Right renal pelvis (tissue), 4 donors: ENCODE measurements around the gene KIF2A. TPM values are rescaled to one million over a fixed set of nuclear protein-coding genes. Genes with fewer than 3 reads are reported as not detected.

Experiments used
- DNase-seq, 4 donors: peaks; one replicate each; pipeline ENCODE4 v3.0.0-alpha.2; 2013; ENCODE audit warnings: low read depth in 4 of 4, low spot score in 3 of 4, missing footprints in 1 of 4
- polyA plus RNA-seq, 4 donors: library from polyadenylated mRNA; unstranded; fragments of 120-200 nt; gene quantifications; one replicate each; pipeline ENCODE4 v1.2.1, GENCODE V29; 2013; ENCODE audit not compliant: insufficient read length in 4 of 4

KIF2A gene
- polyA plus RNA-seq = 10 to 100 TPM; 46.5 to 59.7 (median 54.9) TPM

GRCh38 chr5:62305715-62306322, at the start of gene KIF2A:
Gene KIF2A, plus strand, starts transcription at chr5:62306206. Its CDS starts 267 bp downstream, at chr5:62306473.
- peak; percentile 86 to 89 (median 87) for DNase-seq

GRCh38 chr5:62257020-62257367, 49.0 kb upstream of the KIF2A start:
- DNase-seq = no peak

GRCh38 chr5:62258654-62259053, 47.4 kb upstream of the KIF2A start:
- no peak for DNase-seq

DNA sequence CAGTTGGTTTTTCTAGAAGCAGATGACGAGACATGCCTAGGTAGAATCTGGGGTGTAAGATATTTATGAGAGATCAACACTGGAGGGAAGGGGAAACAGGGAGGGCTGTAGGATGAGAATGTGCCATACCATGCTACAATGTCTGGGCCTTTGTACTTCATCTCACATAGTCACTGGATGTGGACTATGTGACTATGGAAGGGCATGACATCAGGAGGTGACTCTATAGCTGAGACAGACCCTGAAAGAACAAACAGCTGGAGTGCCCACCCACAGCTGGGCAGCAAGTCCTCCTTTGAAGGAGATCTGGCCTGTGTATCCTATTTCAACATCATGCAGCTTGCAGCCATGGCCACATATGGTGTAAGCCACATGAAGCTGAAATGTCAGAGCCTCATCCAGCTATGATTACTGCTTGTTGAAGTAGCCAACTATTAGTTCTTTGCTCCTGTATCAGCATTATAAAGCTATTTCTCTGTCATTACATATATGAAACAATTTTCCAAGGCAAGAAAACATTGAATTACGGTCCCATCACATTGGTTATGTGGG, 46.2 kb upstream of the KIF2A start:
- DNase-seq = no peak

- DNase-seq = no peak
Measured at GRCh38 chr5:62260513-62260912, 45.5 kb upstream of the KIF2A start.

- DNase-seq = no peak
Measured at GRCh38 chr5:62263401-62263800, 42.6 kb upstream of the KIF2A start.

- no peak for DNase-seq
Measured at GRCh38 chr5:62265648-62266112, 40.3 kb upstream of the KIF2A start.

DNA sequence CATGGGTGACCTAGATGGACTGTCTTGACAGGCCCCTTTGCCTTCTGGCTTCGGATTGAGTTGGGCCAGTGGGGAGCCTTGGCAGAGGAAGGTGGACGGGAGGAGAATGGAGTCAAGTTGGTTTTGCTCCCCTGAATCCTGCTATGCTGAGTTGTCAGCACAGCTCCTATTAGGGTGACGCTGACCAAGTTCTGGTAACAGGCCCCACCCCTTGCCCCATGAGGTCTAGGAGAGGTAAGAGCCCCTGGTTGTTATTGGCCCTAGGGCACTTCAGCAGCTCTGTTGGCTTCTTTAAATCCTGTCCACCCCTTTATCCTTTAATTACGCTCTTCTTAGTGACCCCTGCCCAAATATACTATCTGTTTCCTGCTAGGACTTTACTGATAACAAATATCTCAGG, 39.4 kb upstream of the KIF2A start:
- no peak for DNase-seq

DNA sequence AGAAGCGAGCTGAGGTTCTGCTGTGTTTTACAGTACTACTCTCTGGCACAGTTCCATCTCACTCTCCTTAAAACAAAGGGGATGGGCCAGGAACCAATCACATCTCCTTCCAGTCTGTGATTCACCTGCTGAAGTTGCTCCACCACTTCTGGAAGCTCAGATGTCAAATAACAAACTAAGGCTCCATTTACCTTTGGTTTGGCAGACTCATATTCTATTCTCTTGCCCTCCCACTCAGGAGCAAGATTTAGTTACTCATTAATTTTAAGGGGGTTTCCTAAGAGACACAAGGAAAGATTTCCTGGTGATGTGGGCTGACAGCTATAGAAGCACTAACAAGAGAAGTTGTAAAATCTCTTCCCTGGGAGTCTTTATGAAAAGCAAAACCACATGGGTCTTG, 37.8 kb upstream of the KIF2A start:
- peak in 3 of 4 donors; percentile 28 to 53 (median 39) for DNase-seq

DNA sequence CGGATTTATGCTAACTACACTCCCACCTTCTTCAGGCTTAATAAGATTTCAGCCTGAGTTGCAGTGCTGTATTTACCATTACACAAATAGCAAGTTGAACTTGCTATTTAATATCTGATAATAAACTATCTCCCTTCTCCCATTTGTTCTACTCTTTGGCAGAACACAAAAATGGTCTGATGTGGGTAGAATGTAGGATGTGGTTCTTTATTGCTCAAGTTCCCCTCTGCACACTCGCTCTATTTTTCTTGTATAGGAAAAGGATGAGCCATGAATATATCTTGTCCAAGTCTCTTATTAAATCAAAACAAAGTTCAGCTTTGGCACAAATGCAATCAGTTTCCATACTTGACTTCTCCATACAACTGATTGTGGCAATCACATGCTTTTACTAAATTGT, 37.2 kb upstream of the KIF2A start:
- no peak for DNase-seq

DNA sequence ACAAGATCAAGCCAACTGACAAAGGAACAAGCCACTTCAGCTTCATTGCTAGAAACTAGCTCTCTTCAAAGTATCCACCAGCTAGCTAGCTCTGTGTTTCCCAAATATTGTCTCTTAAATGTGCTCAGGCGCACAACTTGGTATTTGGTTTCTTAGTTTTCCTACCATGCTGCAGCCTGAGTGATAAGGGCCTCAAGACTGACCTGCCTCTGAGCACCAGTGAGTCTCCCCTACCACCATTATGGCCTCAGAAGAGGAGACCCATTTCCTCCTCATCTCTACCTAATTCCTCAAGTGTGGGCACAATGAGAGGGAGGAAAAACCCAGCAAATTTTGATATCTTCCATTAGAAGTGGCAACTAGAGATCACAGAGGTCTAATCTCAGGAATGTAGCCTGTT, 34.6 kb upstream of the KIF2A start:
- no peak for DNase-seq

GRCh38 chr5:62271870-62272269, 34.1 kb upstream of the KIF2A start:
- no peak for DNase-seq

- no peak for DNase-seq
Measured at GRCh38 chr5:62273687-62274086, 32.3 kb upstream of the KIF2A start.

DNA sequence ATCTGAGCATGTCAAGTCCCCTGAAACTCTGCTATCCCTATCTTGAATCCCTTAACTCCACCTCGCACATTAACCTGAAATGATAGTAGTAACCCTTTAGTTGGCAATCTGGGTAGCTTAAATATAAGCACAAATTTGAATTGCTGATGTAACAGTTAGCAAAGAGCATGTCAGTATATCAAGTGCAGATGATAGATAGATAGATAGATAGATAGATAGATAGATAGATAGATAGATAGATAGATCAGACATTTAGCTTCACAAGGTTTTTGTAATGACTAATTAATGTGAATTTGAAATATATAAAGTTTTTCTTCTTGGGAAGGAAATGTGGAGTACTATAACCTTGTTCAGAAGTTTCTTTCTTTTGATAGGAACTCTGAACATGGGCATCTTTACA, 30.4 kb upstream of the KIF2A start:
- DNase-seq = no peak

GRCh38 chr5:62281411-62281810, 24.6 kb upstream of the KIF2A start:
- no peak for DNase-seq

- DNase-seq = no peak
Measured at GRCh38 chr5:62282064-62282463, 23.9 kb upstream of the KIF2A start.

DNA sequence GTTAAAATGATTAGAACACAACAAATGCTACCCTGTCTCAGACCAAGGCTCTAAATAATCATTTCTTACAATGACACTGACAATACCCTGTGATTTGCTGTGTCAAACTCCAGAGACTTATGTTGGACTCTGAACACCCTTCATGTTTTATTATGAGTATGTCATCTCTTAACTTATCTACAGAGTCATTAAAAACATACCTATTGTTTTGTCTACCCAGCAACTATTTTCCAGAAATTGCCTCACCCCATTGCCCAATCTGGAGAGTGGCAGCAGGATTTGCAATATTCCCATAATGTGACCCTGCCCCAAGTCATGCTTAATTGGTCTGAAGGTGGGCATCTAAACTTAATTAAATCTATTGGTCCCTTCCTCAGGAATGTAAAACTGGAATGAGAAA, 23.0 kb upstream of the KIF2A start:
- no peak for DNase-seq

DNA sequence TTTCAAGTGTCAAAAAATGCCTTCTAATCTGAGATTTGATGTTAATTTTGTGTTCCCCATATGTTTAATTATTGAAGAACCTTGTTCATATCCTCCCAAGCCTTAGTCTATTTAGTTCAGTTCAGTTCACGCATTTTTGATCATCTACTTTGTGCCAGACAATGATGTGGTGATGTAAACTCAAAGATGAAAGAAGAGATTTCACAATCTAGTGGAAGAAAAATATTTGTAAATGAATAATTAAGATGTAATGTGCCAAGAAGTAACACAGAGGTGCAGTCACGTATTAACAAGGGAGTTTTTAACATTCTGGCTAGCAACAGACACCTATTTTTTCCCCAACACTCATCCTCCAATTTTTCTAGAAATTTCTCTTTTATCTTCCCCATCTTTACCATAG, 22.1 kb upstream of the KIF2A start:
- DNase-seq = no peak

GRCh38 chr5:62284946-62285891, 20.8 kb upstream of the KIF2A start:
- DNase-seq = no peak

DNA sequence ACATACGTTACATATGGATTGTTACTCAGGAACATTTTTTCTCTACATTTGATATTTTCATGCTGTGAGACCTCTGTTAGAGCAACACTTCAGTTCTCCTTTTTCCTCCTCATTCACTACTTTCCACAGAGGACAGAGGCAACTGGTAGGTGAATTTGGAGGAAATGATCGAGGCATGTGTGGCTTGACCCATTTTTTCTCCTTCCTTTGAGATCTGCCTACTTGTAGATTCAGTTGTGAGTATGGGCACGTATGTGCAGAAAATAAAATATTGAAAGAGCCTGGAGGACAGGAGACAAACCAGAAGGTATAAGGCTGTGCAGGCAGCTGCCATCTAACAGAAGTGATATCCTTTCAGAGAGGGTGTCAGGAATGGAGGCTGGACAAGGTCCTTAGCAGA, 19.2 kb upstream of the KIF2A start:
- DNase-seq = no peak

DNA sequence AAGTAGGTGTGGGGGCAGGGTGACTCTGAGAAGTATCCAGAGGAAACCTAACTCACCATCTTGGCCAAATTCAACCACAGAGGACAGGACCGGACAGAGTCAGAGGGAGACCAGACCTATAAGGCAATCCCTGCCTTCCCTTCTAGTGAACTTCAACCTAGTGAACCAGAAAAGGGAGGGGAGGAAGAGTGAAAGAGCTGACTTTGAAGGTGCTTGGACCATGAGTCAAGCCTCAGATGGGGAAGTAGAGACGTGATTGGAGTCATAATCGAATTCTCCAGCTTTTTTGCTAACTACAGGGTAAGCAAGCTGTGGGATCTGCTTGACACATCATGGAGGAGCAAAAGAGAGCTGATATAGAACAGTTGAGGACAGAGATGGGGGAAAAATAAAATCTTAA, 18.8 kb upstream of the KIF2A start:
- DNase-seq = no peak

DNA sequence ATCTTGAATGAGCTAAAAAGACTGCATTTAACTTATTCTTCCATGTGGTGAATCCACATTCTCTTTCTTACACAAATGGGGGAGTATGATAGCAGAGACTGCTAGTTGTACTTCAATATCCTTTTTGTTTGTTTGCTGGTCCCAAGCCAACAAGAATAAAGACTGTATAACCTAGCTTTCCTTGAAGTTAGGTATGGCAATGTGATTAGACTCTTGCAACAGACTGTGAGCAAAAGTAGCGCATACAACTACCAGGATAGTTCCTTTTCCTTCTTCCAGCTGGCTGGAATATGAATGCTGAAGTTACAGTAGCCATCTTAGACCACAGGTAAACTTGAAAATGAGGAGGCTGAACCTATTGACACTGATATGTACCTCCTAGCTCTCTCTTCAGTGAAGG, 17.9 kb upstream of the KIF2A start:
- no peak for DNase-seq
